GM12865 (cell line): Measurements from ENCODE around the gene LAMP5.

Experiments used
- DNase-seq: peaks from one replicate; pipeline ENCODE4 v3.0.0; 2010; ENCODE audit warnings: low read depth
- H3K4me3 ChIP-seq: 2 replicates; pipeline ENCODE4 v1.5.1; 2011; ENCODE audit warnings: mild to moderate bottlenecking, low read depth, low read length, control low read depth
- TF ChIP-seq, protein P1 (sequence below): IDR thresholded peaks from 2 replicates; pipeline ENCODE4 v1.5.1; 2011; ENCODE audit warnings: low read length, control low read depth, low read depth, inconsistent platforms; ENCODE audit not compliant: insufficient read depth; ENCODE audit errors: missing control alignments

The LAMP5 gene

DNA sequence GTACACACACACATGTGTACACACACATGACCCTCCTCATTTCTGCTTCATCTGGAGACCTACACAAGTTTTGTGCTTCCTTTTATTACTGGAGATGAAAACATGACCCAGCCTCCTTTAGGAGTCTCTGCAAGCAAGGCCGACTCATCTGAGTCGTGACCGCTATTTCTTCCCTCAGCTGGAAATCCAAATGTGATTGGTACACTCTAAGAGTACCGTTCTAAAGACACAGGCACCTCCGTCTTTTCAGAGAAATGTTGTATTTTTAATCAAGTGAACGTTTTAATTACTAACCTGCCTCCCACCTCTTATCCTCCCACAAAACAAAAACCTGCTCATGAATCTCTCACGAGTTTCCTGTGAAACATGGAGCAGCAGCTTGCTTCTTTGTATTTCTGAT, 63.0 kb downstream of the LAMP5 start:
- no peak overlapping the region for H3K4me3 ChIP-seq
- TF ChIP-seq, protein P1, sequence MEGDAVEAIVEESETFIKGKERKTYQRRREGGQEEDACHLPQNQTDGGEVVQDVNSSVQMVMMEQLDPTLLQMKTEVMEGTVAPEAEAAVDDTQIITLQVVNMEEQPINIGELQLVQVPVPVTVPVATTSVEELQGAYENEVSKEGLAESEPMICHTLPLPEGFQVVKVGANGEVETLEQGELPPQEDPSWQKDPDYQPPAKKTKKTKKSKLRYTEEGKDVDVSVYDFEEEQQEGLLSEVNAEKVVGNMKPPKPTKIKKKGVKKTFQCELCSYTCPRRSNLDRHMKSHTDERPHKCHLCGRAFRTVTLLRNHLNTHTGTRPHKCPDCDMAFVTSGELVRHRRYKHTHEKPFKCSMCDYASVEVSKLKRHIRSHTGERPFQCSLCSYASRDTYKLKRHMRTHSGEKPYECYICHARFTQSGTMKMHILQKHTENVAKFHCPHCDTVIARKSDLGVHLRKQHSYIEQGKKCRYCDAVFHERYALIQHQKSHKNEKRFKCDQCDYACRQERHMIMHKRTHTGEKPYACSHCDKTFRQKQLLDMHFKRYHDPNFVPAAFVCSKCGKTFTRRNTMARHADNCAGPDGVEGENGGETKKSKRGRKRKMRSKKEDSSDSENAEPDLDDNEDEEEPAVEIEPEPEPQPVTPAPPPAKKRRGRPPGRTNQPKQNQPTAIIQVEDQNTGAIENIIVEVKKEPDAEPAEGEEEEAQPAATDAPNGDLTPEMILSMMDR, result no peak
- DNase-seq, result no peak

DNA sequence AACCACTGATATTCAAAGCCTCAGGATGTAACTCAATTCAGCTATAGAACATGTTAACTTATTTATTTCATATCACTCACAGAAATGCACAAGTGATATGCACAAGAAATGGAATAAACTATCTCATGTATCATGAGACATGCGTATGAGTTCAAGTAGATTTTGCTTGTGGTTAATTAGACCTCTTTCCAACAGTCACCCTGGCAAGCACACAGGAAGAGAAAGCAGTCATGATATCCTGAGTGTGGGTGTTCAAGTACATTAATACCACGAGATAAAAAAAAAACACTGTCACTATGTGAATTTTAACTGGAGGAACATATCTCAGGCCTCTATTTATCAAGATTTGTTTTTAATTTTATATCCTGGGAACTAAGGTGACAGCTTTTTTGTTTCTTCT, 64.2 kb downstream of the LAMP5 start:
- DNase-seq, result no peak

More for the DNA sequence above, 64.2 kb downstream of the LAMP5 start:
- no peak overlapping the region for H3K4me3 ChIP-seq
- TF ChIP-seq, protein P1, result no peak
